HCT116 (cell line): ENCODE results near the gene ZDHHC21. TPM values are rescaled to one million over a fixed set of nuclear protein-coding genes. Genes with fewer than 3 reads are reported as not detected.

Source experiments
- ATAC-seq: fragments of 200-7000 bp; cut with Tn5 transposase; 2 replicates; pipeline ENCODE4 v1.9.1; 2020; ENCODE audit warnings: mild to moderate bottlenecking, moderate library complexity
- BruUV-seq: library from RNA; stranded (reverse); fragments of 400-500 nt; replicated peaks from 2 replicates; lab custom pipeline; 2021; lab: Mats Ljungman, UMichigan
- CTCF ChIA-PET: fragments of 300-600 bp; sonication (Branson Sonifier 250); formaldehyde crosslinking; loops from one replicate; lab custom pipeline; 2021; ENCODE audit warnings: antibody characterized with exemption; lab: Charles Lee
- POLR2A ChIA-PET: fragments of 300-600, 350-600 bp; sonication (Branson Sonifier 250); formaldehyde crosslinking; loops from one replicate; lab custom pipeline; 2021; ENCODE audit warnings: antibody characterized with exemption; lab: Charles Lee
- RAD21 ChIA-PET, 2 experiments: fragments of 300-600 bp; sonication (Branson Sonifier 250); formaldehyde crosslinking; loops; one replicate each; lab custom pipeline; 2023; ENCODE audit warnings: low total read pairs in 2 of 2; ENCODE audit not compliant: uncharacterized antibody in 2 of 2, unreplicated experiment in 2 of 2, low non-redundant PET in 1 of 2; lab: Charles Lee
- DNase-seq: peaks from one replicate; pipeline ENCODE4 v3.0.0-alpha.2; 2010; ENCODE audit warnings: low read depth, low spot score
- H2AFZ ChIP-seq: fragments of 200-600 bp; shearing (Covaris generic), sonication (generic); 2 replicates; pipeline ENCODE4 v1.6.1; 2017; ENCODE audit warnings: low read depth, mixed run types, mixed read lengths, antibody characterized with exemption, low read length; ENCODE audit not compliant: poor library complexity, severe bottlenecking
- H3K27ac ChIP-seq: 2 replicates; pipeline ENCODE4 v1.5.1; 2012; ENCODE audit warnings: low read depth, low read length
- H3K27me3 ChIP-seq: fragments of 200-600 bp; sonication (generic); 2 replicates; pipeline ENCODE4 v1.6.1; 2016; ENCODE audit warnings: mixed run types, low read length, mixed read lengths; ENCODE audit not compliant: insufficient read depth
- H3K36me3 ChIP-seq, 2 experiments: fragments of 200-500 bp in 1 of 2; fragments of 200-600 bp in 1 of 2; sonication (Bioruptor generic) in 1 of 2; sonication (generic) in 1 of 2; 2 replicates each; pipeline versions ENCODE4 v1.5.1 to v1.6.1; 2014 to 2016; ENCODE audit warnings: low read length in 2 of 2, inconsistent platforms in 1 of 2, mixed read lengths in 1 of 2, mixed run types in 1 of 2; ENCODE audit not compliant: insufficient read depth in 2 of 2, control insufficient read depth in 1 of 2
- H3K4me1 ChIP-seq, 2 experiments: fragments of 200-600 bp in 1 of 2; sonication (generic) in 1 of 2; 2 replicates each; pipeline versions ENCODE4 v1.5.1 to v1.6.1; 2012 to 2017; ENCODE audit warnings: low read length in 2 of 2, inconsistent platforms in 1 of 2, mild to moderate bottlenecking in 1 of 2, mixed read lengths in 1 of 2, mixed run types in 1 of 2, moderate library complexity in 1 of 2; ENCODE audit not compliant: insufficient read depth in 2 of 2, control insufficient read depth in 1 of 2
- H3K4me2 ChIP-seq: fragments of 200-600 bp; sonication (generic); 2 replicates; pipeline ENCODE4 v1.6.1; 2017; ENCODE audit warnings: mixed run types, low read length, mixed read lengths
- H3K4me3 ChIP-seq, 2 experiments: fragments of 200-600 bp in 1 of 2; sonication (generic) in 1 of 2; replicated peaks in 1 of 2; 2 replicates each; pipeline ENCODE4 v1.5.1; 2011 to 2016; ENCODE audit warnings: low read length in 2 of 2, control low read depth in 1 of 2, low read depth in 1 of 2, mild to moderate bottlenecking in 1 of 2, mixed read lengths in 1 of 2, mixed run types in 1 of 2
- H3K79me2 ChIP-seq: fragments of 200-600 bp; sonication (generic); 2 replicates; pipeline ENCODE4 v1.6.1; 2017; ENCODE audit warnings: mild to moderate bottlenecking, mixed run types, low read length, moderate library complexity, mixed read lengths; ENCODE audit not compliant: insufficient read depth
- H3K9ac ChIP-seq: fragments of 200-600 bp; sonication (generic); 2 replicates; pipeline ENCODE4 v1.6.1; 2016; ENCODE audit warnings: low read length, mixed read lengths
- H3K9me2 ChIP-seq: fragments of 200-600 bp; sonication (generic), shearing (Covaris generic); 2 replicates; pipeline ENCODE4 v1.6.1; 2017; ENCODE audit warnings: mixed run types, mild to moderate bottlenecking, moderate library complexity; ENCODE audit not compliant: insufficient read depth
- H3K9me3 ChIP-seq, 2 experiments: fragments of 200-500 bp in 1 of 2; fragments of 200-600 bp in 1 of 2; sonication (Bioruptor generic) in 1 of 2; sonication (generic) in 1 of 2; 2 replicates each; pipeline ENCODE4 v1.6.1; 2014 to 2017; ENCODE audit warnings: low read length in 2 of 2, mixed read lengths in 2 of 2, inconsistent platforms in 1 of 2, low read depth in 1 of 2, mild to moderate bottlenecking in 1 of 2, mixed run types in 1 of 2, moderate library complexity in 1 of 2; ENCODE audit not compliant: control insufficient read depth in 1 of 2, insufficient read depth in 1 of 2
- H4K20me1 ChIP-seq: fragments of 200-600 bp; sonication (generic), shearing (Covaris generic); 2 replicates; pipeline ENCODE4 v1.6.1; 2017; ENCODE audit warnings: mixed run types, mild to moderate bottlenecking, moderate library complexity; ENCODE audit not compliant: insufficient read depth
- ATF3 ChIP-seq: IDR thresholded peaks from 2 replicates; pipeline ENCODE4 v1.6.1; 2012
- CEBPB ChIP-seq: IDR thresholded peaks from 2 replicates; pipeline ENCODE4 v1.6.1; 2012; ENCODE audit warnings: low read depth
- EGR1 ChIP-seq: IDR thresholded peaks from 2 replicates; pipeline ENCODE4 v1.6.1; 2012; ENCODE audit warnings: low read depth
- POLR2AphosphoS5 ChIP-seq: IDR thresholded peaks from 2 replicates; pipeline ENCODE4 v1.6.1; 2011; ENCODE audit warnings: mild to moderate bottlenecking, low read depth, low read length, moderate library complexity
- SIN3A ChIP-seq: IDR thresholded peaks from 2 replicates; pipeline ENCODE4 v1.6.1; 2012; ENCODE audit warnings: low read depth
- ZFX ChIP-seq: fragments of 450-650 bp; IDR thresholded peaks from 2 replicates; pipeline ENCODE4 v1.6.1; 2017
- intact Hi-C: fragments of 100-400 bp; cut with micrococcal nuclease; formaldehyde crosslinking; loops from 2 replicates; pipeline ENCODE4 v1.10.0; 2022
- total RNA-seq: library from RNA; stranded (reverse); gene quantifications from one replicate; pipeline ENCODE4 v1.2.1, GENCODE V29; 2021; ENCODE audit not compliant: unreplicated experiment
- TF ChIP-seq, protein P1 (sequence below): IDR thresholded peaks from 2 replicates; pipeline ENCODE4 v1.6.1; 2012; ENCODE audit warnings: low read depth

Gene ZDHHC21
- total RNA-seq, 1 experiment from 2014 or later, result 5.9 TPM

DNA sequence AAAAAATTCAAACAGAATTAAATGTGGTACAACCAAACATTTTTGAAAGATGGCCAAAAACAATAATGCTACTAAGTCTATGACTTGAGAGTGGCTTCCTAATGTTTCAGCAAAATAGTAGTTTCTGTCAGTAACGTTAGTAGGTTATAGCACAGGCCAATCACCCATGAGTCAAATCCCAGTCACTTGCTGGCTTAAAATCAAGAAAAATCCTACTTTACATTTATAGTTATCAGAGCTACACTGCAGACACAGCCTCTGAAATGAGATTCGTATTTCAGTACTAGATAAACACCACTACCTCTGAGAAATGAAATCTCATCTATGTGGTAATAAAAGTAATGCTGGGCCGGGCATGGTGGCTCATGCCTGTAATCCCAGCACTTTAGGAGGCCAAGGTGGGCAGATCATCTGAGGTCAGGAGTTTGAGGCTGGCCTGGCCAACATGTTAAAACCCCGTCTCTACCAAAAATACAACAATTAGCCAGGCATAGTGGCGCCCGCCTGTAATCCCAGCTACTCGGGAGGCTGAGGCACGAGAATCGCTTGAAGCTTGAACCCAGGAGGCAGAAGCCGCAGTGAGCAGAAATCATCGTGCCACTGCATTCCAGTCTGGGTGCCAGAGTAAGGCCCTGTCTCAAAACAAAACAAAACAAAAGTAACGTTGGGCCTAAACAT lies 6.1 kb downstream of the ZDHHC21 start:
- Histone ChIP-seq H3K9me2 (no peaks in the 10 kb centered on the region), H2AFZ (no peak overlapping the region), H3K27ac (no peak overlapping the region), H3K4me2 (no peak overlapping the region), H3K4me3 (no peak overlapping the region), H3K79me2 (peaks cover 5% of the 10 kb centered on the region), H3K9me3 (no peaks in the 10 kb centered on the region), H4K20me1 (no peaks in the 10 kb centered on the region), H3K4me1 (peaks cover 0 to 1% of the 10 kb centered on the region in 2 experiments; a peak in 1 of 4 replicates), H3K9ac (no peak overlapping the region), H3K27me3 (no peaks in the 10 kb centered on the region), H3K36me3 (peaks cover 0 to 10% of the 10 kb centered on the region in 2 experiments; a peak in 2 of 4 replicates)
- RAD21 ChIA-PET, result no interaction called here
- DNase-seq (no peak), ATAC-seq (no peak)
- CTCF ChIA-PET, result no interaction called here
- intact Hi-C loops, result no loop called here
- POLR2A ChIA-PET, result no interaction called here
- BruUV-seq, result no TSS peak
- TF ChIP-seq ATF3 (no peak), SIN3A (no peak), ZFX (no peak), EGR1 (no peak), CEBPB (no peak), POLR2AphosphoS5 (no peak)
- TF ChIP-seq, protein P1, sequence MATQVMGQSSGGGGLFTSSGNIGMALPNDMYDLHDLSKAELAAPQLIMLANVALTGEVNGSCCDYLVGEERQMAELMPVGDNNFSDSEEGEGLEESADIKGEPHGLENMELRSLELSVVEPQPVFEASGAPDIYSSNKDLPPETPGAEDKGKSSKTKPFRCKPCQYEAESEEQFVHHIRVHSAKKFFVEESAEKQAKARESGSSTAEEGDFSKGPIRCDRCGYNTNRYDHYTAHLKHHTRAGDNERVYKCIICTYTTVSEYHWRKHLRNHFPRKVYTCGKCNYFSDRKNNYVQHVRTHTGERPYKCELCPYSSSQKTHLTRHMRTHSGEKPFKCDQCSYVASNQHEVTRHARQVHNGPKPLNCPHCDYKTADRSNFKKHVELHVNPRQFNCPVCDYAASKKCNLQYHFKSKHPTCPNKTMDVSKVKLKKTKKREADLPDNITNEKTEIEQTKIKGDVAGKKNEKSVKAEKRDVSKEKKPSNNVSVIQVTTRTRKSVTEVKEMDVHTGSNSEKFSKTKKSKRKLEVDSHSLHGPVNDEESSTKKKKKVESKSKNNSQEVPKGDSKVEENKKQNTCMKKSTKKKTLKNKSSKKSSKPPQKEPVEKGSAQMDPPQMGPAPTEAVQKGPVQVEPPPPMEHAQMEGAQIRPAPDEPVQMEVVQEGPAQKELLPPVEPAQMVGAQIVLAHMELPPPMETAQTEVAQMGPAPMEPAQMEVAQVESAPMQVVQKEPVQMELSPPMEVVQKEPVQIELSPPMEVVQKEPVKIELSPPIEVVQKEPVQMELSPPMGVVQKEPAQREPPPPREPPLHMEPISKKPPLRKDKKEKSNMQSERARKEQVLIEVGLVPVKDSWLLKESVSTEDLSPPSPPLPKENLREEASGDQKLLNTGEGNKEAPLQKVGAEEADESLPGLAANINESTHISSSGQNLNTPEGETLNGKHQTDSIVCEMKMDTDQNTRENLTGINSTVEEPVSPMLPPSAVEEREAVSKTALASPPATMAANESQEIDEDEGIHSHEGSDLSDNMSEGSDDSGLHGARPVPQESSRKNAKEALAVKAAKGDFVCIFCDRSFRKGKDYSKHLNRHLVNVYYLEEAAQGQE, result no peak
